ENCODE measurements around the gene RMND5B. TPM values are rescaled to one million over a fixed set of nuclear protein-coding genes. Genes with fewer than 3 reads are reported as not detected.
"Not testable (repeated sequence)": the region's sequence is repeated elsewhere in the genome, so short reads cannot be mapped to it uniquely, and the experiment has no call there.

The RMND5B gene
- total and polyA plus RNA-seq, 9 donors = 22.6 to 38.6 (median 31.3) TPM

- Histone ChIP-seq H3K9me3 (replicated peaks; ENCODE audit: control insufficient read depth, low read depth, low read length) (no peaks in the 10 kb centered on the region), H3K4me1 (ENCODE audit: control insufficient read depth, insufficient read depth, low read length) (no peaks in the 10 kb centered on the region), H3K36me3 (ENCODE audit: control insufficient read depth, insufficient read depth, low read length) (no peaks in the 10 kb centered on the region), H3K27me3 (ENCODE audit: control insufficient read depth, insufficient read depth, low read length) (peaks cover 5% of the 10 kb centered on the region), H3K4me3 (ENCODE audit: low read length) (no peak within 1 kb of the TSS), H3K27ac (ENCODE audit: low read length) (no peak within 1 kb of the TSS)
- WGBS (ENCODE audit: insufficient coverage) = 90% methylated on average over 21 of the region's 27 CpGs
- no peak for DNase-seq
These were observed 56.2 kb downstream of the RMND5B start, which contains the start of gene GMCL2 for GRCh38 chr5:178187014-178187413. TSS of gene GMCL2 (minus strand) at chr5:178187371. CDS start at chr5:178187299, 72 bp downstream.

DNA sequence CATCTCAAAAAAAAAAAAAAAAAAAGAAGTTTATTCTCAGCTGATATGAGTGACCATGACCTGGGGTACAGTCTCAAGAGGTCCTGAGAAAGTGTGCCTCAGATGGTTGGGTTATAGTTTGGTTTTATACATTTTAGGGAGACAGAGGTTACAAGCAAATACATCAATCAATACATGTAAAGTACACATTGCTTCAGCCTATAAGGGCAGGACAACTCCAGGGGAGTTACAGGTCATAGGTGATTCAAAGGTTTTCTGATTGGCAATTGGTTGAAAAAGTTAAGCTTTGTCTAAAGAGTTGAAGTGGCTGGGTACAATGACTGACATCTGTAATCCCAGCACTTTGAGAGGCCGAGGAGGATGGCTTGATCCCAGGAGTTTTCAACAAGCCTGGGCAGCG lies 58.6 kb downstream of the RMND5B start:
- H3K4me3 ChIP-seq (ENCODE audit: low read length) = no peak overlapping the region
- H3K4me1 ChIP-seq (ENCODE audit: control insufficient read depth, insufficient read depth, low read length) = no peaks in the 10 kb centered on the region
- H3K27me3 ChIP-seq (ENCODE audit: control insufficient read depth, insufficient read depth, low read length) = peaks cover 10% of the 10 kb centered on the region
- no peaks in the 10 kb centered on the region for H3K9me3 ChIP-seq (replicated peaks; ENCODE audit: control insufficient read depth, low read depth, low read length)
- H3K36me3 ChIP-seq (ENCODE audit: control insufficient read depth, insufficient read depth, low read length) = no peaks in the 10 kb centered on the region
- 36% methylated on average over 2 of the region's 2 CpGs for WGBS (ENCODE audit: insufficient coverage)
- DNase-seq = no peak
- H3K27ac ChIP-seq (ENCODE audit: low read length) = no peak overlapping the region

GRCh38 chr5:178191661-178192060 lies 60.8 kb downstream of the RMND5B start:
- Histone ChIP-seq H3K4me3 (ENCODE audit: low read length) (no peak overlapping the region), H3K36me3 (ENCODE audit: control insufficient read depth, insufficient read depth, low read length) (no peaks in the 10 kb centered on the region), H3K9me3 (replicated peaks; ENCODE audit: control insufficient read depth, low read depth, low read length) (no peaks in the 10 kb centered on the region), H3K27me3 (ENCODE audit: control insufficient read depth, insufficient read depth, low read length) (peaks cover 13% of the 10 kb centered on the region), H3K27ac (ENCODE audit: low read length) (no peak overlapping the region), H3K4me1 (ENCODE audit: control insufficient read depth, insufficient read depth, low read length) (no peaks in the 10 kb centered on the region)
- no peak for DNase-seq
- WGBS (ENCODE audit: insufficient coverage) = 100% methylated on average over 1 of the region's 4 CpGs

DNA sequence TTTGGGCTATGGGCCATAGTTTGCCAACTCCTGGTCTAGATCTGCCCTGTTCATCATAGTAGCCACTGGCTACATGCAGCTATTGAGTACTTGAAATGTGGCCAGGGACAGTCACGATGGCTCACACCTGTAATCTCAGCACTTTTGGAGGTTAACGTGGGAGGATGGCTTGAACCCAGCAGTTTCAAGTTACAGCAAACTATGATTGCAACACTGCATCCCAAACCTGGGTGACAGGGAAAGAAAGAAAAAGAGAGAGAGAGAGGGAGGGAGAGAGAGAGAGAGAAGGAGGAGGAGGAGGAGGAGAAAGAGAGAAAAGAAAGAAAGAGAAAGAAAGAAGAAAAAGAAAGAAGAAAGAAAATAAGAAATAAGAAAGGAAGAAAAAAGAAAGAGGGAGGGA lies 61.4 kb downstream of the RMND5B start:
- peaks cover 13% of the 10 kb centered on the region for H3K27me3 ChIP-seq (ENCODE audit: control insufficient read depth, insufficient read depth, low read length)
- no peaks in the 10 kb centered on the region for H3K36me3 ChIP-seq (ENCODE audit: control insufficient read depth, insufficient read depth, low read length)
- H3K9me3 ChIP-seq (replicated peaks; ENCODE audit: control insufficient read depth, low read depth, low read length) = no peaks in the 10 kb centered on the region
- WGBS (ENCODE audit: insufficient coverage) = 71% methylated on average over 1 of the region's 2 CpGs
- no peak for DNase-seq
- H3K4me3 ChIP-seq (ENCODE audit: low read length) = no peak overlapping the region
- no peaks in the 10 kb centered on the region for H3K4me1 ChIP-seq (ENCODE audit: control insufficient read depth, insufficient read depth, low read length)
- no peak overlapping the region for H3K27ac ChIP-seq (ENCODE audit: low read length)

GRCh38 chr5:178192787-178193186 lies 62.0 kb downstream of the RMND5B start:
- H3K36me3 ChIP-seq (ENCODE audit: control insufficient read depth, insufficient read depth, low read length) = no peaks in the 10 kb centered on the region
- H3K4me3 ChIP-seq (ENCODE audit: low read length) = no peak overlapping the region
- peaks cover 13% of the 10 kb centered on the region for H3K27me3 ChIP-seq (ENCODE audit: control insufficient read depth, insufficient read depth, low read length)
- H3K27ac ChIP-seq (ENCODE audit: low read length) = no peak overlapping the region
- no peaks in the 10 kb centered on the region for H3K9me3 ChIP-seq (replicated peaks; ENCODE audit: control insufficient read depth, low read depth, low read length)
- no peaks in the 10 kb centered on the region for H3K4me1 ChIP-seq (ENCODE audit: control insufficient read depth, insufficient read depth, low read length)
- no peak for DNase-seq
- 88% methylated on average over 3 of the region's 7 CpGs for WGBS (ENCODE audit: insufficient coverage)

DNA sequence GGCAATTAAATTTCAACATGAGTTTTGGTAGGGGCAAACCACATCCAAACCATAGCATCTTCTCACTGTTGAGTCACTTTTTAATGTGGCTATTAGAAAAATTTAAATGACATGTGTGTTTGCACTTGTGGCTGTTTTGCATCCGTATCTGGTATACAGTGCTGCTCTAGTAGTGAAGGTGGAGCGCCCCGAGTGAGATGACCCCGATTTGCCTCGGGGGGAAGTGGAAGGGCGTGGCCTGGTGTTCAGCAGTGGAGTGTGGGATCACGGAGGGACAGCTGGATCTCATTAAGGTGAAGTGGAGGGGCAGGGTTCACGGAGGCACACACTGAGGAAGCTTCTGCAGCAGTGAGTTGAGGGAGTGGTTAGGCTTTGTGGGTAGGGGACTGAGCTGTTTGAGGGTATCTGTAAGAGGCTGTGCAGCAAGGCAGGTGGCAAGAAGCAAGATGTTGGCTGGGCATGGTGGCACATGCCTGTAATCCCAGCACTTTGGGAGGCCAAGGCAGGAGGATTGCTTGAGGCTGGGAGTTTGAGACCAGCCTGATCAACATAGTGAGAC lies 62.5 kb downstream of the RMND5B start:
- Histone ChIP-seq H3K4me1 (ENCODE audit: control insufficient read depth, insufficient read depth, low read length) (no peaks in the 10 kb centered on the region), H3K27ac (ENCODE audit: low read length) (no peak overlapping the region), H3K4me3 (ENCODE audit: low read length) (no peak overlapping the region), H3K9me3 (replicated peaks; ENCODE audit: control insufficient read depth, low read depth, low read length) (no peaks in the 10 kb centered on the region), H3K27me3 (ENCODE audit: control insufficient read depth, insufficient read depth, low read length) (peaks cover 13% of the 10 kb centered on the region), H3K36me3 (ENCODE audit: control insufficient read depth, insufficient read depth, low read length) (no peaks in the 10 kb centered on the region)
- DNase-seq = no peak
- WGBS (ENCODE audit: insufficient coverage) = 47% methylated on average over 8 of the region's 8 CpGs

- Histone ChIP-seq H3K9me3 (replicated peaks; ENCODE audit: control insufficient read depth, low read depth, low read length) (no peaks in the 10 kb centered on the region), H3K27ac (ENCODE audit: low read length) (no peak overlapping the region), H3K27me3 (ENCODE audit: control insufficient read depth, insufficient read depth, low read length) (peaks cover 10% of the 10 kb centered on the region), H3K4me1 (ENCODE audit: control insufficient read depth, insufficient read depth, low read length) (no peaks in the 10 kb centered on the region), H3K4me3 (ENCODE audit: low read length) (no peak overlapping the region), H3K36me3 (ENCODE audit: control insufficient read depth, insufficient read depth, low read length) (no peaks in the 10 kb centered on the region)
- WGBS (ENCODE audit: insufficient coverage) = 16% methylated on average over 6 of the region's 7 CpGs
- DNase-seq = no peak
These were observed 63.2 kb downstream of the RMND5B start for GRCh38 chr5:178194026-178194425.

GRCh38 chr5:178196281-178196812 lies 65.5 kb downstream of the RMND5B start:
- Histone ChIP-seq H3K36me3 (ENCODE audit: control insufficient read depth, insufficient read depth, low read length) (no peaks in the 10 kb centered on the region), H3K9me3 (replicated peaks; ENCODE audit: control insufficient read depth, low read depth, low read length) (no peaks in the 10 kb centered on the region), H3K27me3 (ENCODE audit: control insufficient read depth, insufficient read depth, low read length) (peaks cover 10% of the 10 kb centered on the region), H3K27ac (ENCODE audit: low read length) (no peak overlapping the region), H3K4me3 (ENCODE audit: low read length) (no peak overlapping the region), H3K4me1 (ENCODE audit: control insufficient read depth, insufficient read depth, low read length) (no peaks in the 10 kb centered on the region)
- WGBS (ENCODE audit: insufficient coverage) = 65% methylated on average over 7 of the region's 7 CpGs
- DNase-seq = no peak

GRCh38 chr5:178196986-178197385 lies 66.2 kb downstream of the RMND5B start:
- WGBS (ENCODE audit: insufficient coverage) = 76% methylated on average over 8 of the region's 8 CpGs

GRCh38 chr5:178198151-178198550 lies 67.3 kb downstream of the RMND5B start:
- WGBS (ENCODE audit: insufficient coverage) = 100% methylated on average over 3 of the region's 11 CpGs
- not testable (repeated sequence) for DNase-seq; H3K36me3 ChIP-seq (ENCODE audit: control insufficient read depth, insufficient read depth, low read length); H3K4me1 ChIP-seq (ENCODE audit: control insufficient read depth, insufficient read depth, low read length); H3K27ac ChIP-seq (ENCODE audit: low read length); H3K4me3 ChIP-seq (ENCODE audit: low read length); H3K9me3 ChIP-seq (replicated peaks; ENCODE audit: control insufficient read depth, low read depth, low read length)
- peaks cover 10% of the 10 kb centered on the region for H3K27me3 ChIP-seq (ENCODE audit: control insufficient read depth, insufficient read depth, low read length)

More at GRCh38 chr5:178196986-178197385, 66.2 kb downstream of the RMND5B start:
- DNase-seq = no peak
- H3K4me3 ChIP-seq (ENCODE audit: low read length) = no peak overlapping the region
- no peaks in the 10 kb centered on the region for H3K36me3 ChIP-seq (ENCODE audit: control insufficient read depth, insufficient read depth, low read length)
- H3K4me1 ChIP-seq (ENCODE audit: control insufficient read depth, insufficient read depth, low read length) = no peaks in the 10 kb centered on the region
- no peaks in the 10 kb centered on the region for H3K9me3 ChIP-seq (replicated peaks; ENCODE audit: control insufficient read depth, low read depth, low read length)
- no peak overlapping the region for H3K27ac ChIP-seq (ENCODE audit: low read length)
- peaks cover 10% of the 10 kb centered on the region for H3K27me3 ChIP-seq (ENCODE audit: control insufficient read depth, insufficient read depth, low read length)

DNA sequence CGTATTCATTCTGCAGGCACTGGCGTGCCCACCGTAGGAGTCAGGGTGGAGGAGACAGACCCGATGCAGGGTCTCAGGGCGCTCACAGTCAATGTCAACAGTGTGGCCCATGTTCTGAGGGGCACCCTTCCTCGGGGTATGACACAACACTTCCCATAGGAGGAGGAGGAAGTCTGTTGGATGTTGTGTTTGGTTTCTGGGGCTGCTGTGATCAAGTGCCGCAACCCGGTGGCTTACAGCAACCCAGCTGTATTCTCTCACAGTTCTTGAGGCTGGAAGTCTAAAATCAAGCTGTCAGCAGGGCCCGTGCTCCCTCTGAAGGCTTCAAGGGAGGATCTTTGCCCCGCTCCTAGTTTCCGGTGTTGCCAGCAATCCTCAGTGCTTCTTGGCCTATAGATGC lies 67.9 kb downstream of the RMND5B start:
- no peak overlapping the region for H3K27ac ChIP-seq (ENCODE audit: low read length)
- peaks cover 8% of the 10 kb centered on the region for H3K27me3 ChIP-seq (ENCODE audit: control insufficient read depth, insufficient read depth, low read length)
- H3K36me3 ChIP-seq (ENCODE audit: control insufficient read depth, insufficient read depth, low read length) = no peaks in the 10 kb centered on the region
- 54% methylated on average over 5 of the region's 11 CpGs for whole genome bisulfite sequencing (ENCODE audit: insufficient coverage)
- DNase-seq = no peak
- H3K4me1 ChIP-seq (ENCODE audit: control insufficient read depth, insufficient read depth, low read length) = peaks cover under 1% of the 10 kb centered on the region
- no peak overlapping the region for H3K4me3 ChIP-seq (ENCODE audit: low read length)
- no peaks in the 10 kb centered on the region for H3K9me3 ChIP-seq (replicated peaks; ENCODE audit: control insufficient read depth, low read depth, low read length)

Data from muscle of leg (tissue), 11 donors.